Tracheal epithelial cell (primary cell): ENCODE data around the gene KYAT1. TPM values are rescaled to one million over a fixed set of nuclear protein-coding genes. Genes with fewer than 3 reads are reported as not detected.

Experiments used
- total RNA-seq: library from RNA; depleted of rRNA; stranded (reverse); fragments of >200 nt; gene quantifications from 2 replicates; pipeline ENCODE4 v1.2.1, GENCODE V29; 2014

KYAT1 gene
- 12.5 and 24.1 TPM in 2 replicates for total RNA-seq

DNA sequence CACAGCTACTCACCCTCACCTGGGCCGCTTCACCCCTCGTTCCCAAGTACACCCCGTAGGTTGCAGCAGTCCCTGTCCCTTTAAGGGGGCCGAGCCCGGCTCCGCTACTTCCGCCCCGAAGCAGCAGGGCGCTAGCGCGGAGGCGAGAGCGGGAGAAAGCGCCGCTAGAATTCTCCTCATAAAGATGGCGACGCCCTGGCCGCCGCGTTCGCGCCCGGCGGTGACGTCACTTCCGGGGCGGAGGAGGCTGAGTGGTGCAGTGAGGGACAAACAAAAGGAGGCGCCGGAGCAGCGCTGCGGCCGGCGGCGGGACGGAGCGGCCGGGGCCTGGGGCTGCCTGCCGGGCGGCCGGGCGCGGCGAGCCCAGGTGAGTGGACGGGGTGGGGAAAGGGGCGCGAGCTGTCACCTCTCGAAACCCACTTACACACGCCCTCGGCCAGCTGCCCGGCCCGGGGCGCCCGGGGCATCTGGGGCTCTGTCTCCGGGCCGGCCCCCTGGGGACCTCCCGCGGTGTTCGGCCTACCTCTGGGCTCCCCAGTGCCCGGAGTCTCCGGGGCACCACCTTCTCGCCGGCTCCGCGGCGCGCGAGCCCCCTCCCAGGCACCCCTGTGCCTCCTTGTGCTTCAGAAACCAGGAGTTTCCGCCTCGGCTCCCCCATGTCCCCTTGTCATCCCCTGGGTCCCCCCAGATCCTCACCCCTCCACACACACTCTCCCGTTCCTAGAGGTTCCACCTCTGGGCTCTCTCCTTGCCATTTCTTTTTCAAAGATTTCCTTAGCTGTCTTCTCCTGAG lies at the start of gene KYAT1, which contains the start of gene LRRC8A:
TSS of gene KYAT1 (minus strand) at position 67 of the 793 bp plus-strand sequence. CDS start 36,545 bp downstream, outside the sequence.
TSS of gene LRRC8A (plus strand) at position 250 of the 793 bp plus-strand sequence. CDS start 25,032 bp downstream, outside the sequence.

DNA sequence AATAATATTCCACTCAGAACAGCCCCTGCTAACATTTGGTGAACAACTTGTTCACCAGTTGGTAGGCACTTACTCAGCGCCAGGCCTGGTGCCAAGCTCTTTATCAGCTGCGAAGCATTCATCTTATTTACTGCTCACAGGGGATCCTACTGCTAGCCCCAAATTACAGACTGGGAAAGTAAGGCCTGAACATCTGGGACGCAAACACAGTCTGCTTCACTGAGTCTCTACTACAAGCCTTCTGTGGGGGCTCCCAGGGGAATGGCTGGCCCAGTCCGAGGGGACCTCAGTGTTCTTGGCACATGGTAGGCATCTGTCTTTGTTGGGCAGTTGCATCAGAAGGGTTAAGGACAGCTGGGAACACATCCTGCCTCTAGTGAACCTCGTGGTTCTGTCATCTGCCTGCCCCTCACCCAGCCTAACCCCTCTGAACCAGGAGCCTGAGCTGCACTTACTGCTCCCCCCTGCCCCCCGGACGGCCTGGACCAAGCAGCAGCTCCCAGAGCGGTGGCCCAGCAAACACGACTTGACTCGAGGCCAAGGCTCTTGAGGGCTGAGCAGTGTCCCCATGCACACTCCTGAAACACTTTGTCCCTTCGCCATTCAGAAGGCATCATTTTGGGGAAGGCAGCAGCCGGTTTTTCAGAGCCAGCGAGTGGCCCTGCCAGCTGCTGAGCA lies 38.8 kb upstream of the KYAT1 start, which contains the start of gene PHYHD1:
TSS of gene PHYHD1 (plus strand) at position 602 of the 678 bp plus-strand sequence. CDS start 1,342 bp downstream, outside the sequence.

DNA sequence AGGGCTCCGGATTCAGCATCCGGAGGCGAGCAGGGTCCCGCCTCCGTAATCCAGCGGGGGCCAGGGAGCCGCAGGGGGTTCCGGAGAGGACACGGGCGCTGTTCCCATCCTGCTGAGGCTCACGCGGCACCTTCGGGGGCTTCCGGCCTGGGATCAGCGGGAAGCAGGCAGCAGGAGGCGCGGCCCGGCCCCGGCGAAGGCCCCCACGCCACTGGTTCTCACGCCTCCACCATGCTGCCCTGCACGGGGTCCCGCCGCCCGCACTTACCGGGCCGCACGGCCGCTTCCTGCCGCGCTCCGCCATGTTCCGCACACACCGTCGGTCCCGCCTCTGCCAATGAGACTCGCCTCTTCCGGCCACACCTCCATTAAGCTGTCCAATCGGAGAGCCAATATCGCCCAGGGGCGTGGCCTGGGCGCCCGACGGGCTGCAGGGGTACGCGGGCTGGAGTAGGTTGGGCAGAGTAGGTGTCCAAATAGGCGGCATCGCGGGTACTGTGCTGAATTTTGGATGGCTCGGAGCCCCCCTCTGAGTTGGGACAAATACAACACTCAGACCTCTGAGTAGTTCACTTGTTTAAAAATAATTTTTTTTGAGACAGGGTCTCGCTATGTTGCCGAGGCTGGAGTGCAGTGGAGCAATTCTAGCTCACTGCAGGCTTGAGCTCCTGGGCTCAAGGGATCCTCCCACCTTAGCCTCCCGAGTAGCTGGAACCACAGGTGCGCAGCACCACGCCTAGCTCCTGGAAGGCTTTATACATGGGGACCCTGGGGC lies 52.1 kb downstream of the KYAT1 start, which contains the start of gene SPOUT1:
TSS of gene SPOUT1 (minus strand) at position 318 of the 775 bp plus-strand sequence. CDS start at position 304, 14 bp downstream.

DNA sequence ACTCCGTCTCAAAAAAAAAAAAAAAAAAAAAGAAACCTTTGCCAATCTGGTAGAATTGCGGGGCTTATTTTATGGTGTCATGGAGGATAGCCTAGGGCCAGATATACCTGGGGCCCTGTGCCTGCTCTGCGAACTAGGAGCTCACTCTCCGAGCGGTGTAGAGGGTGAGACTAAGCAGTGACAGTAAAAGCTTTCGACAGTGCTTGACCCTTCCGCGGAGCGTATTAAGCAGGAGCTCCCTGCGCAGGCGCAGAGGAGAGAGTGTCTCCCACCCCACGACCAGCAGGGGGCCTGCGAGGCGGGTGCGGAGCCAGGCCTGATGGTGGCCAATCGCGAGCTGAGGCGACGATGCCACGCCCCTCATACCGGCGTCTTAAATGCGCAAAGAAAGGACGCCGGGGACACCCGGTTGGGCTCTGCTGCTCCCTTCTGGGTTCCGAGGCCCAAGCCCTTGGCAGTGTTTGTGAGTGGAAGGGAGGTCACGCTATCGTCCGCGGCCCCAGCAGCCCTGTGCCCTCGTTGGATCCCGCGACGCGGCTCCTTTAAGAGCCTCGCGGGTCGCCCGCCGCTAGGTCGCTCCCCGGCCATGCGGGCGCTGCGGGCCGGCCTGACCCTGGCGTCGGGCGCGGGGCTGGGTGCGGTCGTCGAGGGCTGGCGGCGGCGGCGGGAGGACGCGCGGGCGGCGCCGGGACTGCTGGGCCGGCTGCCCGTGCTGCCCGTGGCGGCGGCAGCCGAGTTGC lies 63.5 kb downstream of the KYAT1 start, which contains the start of gene ENDOG:
TSS of gene ENDOG (plus strand) at position 402 of the 740 bp plus-strand sequence. CDS start at position 587, 185 bp downstream.

DNA sequence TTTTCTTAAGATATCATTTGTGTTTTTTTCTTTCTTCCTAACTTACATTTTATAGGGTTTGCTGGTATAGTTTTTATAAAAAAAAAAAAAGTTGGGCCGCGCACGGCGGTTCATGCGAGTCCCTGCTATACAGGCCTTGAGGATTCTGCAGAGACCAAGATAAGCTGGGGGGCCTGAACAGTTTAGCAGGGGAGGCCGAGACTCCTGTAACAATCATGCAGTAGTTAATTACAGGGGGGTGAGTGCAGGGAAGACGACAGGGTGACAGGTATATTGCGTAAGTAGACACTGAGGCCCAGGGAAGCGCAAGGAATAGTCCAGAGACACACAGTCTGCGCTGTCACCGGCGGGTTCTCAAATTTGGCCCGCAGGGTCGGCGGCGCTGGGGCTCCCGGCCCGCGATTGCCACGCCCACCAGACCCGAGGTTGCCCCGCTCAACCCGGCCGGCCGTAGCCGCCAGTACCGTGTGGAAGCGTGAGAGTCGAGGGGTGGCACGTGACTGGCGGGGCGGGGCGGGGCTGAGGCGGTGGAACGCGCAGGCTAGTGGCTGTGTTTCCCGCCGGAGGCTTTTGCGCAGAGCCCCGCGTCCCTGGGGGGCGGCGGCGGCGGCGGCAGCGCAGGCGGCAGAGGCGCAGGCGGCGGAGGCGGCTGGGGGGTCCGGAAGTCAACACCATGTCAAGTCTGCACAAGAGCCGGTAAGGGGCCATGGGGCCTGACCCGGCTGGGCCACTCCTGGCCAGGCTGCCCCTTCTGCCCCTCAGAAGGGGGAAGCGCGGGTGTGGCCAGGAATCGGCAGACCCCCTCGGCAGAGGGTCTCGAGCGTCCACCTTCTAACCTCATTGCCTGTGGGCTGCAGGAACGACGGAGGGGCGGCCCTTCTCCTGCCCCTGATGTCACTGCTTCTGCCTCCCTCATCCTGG lies 94.8 kb downstream of the KYAT1 start, which contains the start of gene TBC1D13:
TSS of gene TBC1D13 (plus strand) at position 573 of the 921 bp plus-strand sequence. CDS start at position 674, 101 bp downstream.

Other genes starting within 250 kb of the KYAT1 start
- gene DYNC2I2, start 225.1 kb downstream of the KYAT1 start, total RNA-seq: 41.7 and 43.1 TPM in 2 replicates
- gene SET, start 192.7 kb downstream of the KYAT1 start, total RNA-seq: 528 and 661 TPM in 2 replicates
- 1.7 and 2.1 TPM in 2 replicates for gene PKN3, start 179.4 kb downstream of the KYAT1 start, total RNA-seq
- gene ZDHHC12, start 157.8 kb downstream of the KYAT1 start, total RNA-seq: 44.3 and 58.0 TPM in 2 replicates
- 15.8 and 23.4 TPM in 2 replicates for gene ZER1, start 110.0 kb downstream of the KYAT1 start, total RNA-seq
- gene TBC1D13, start 94.7 kb downstream of the KYAT1 start, total RNA-seq: 5.5 and 10.7 TPM in 2 replicates
- gene ENDOG, start 63.5 kb downstream of the KYAT1 start, total RNA-seq: 79.5 and 82.5 TPM in 2 replicates
- gene SPOUT1, start 52.2 kb downstream of the KYAT1 start, total RNA-seq: 12.3 and 22.8 TPM in 2 replicates
- gene LRRC8A, start 183 bp upstream of the KYAT1 start, total RNA-seq: 254 and 316 TPM in 2 replicates
- 1.1 and 13.3 TPM in 2 replicates for gene PHYHD1, start 39.0 kb upstream of the KYAT1 start, total RNA-seq
- 21.1 and 21.7 TPM in 2 replicates for gene DOLK, start 65.7 kb upstream of the KYAT1 start, total RNA-seq
- gene NUP188, start 65.7 kb upstream of the KYAT1 start, total RNA-seq: 34.7 and 45.1 TPM in 2 replicates
- gene SH3GLB2, start 146.4 kb upstream of the KYAT1 start, total RNA-seq: 46.0 and 60.0 TPM in 2 replicates
- gene MIGA2, start 154.7 kb upstream of the KYAT1 start, total RNA-seq: 18.8 and 21.2 TPM in 2 replicates
- gene DOLPP1, start 199.2 kb upstream of the KYAT1 start, total RNA-seq: 7.2 and 13.2 TPM in 2 replicates
- 21.7 and 27.9 TPM in 2 replicates for gene CRAT, start 228.8 kb upstream of the KYAT1 start, total RNA-seq
- gene PTPA, start 229.5 kb upstream of the KYAT1 start, total RNA-seq: 48.4 and 81.4 TPM in 2 replicates